HL-60 (cell line): Measurements from ENCODE around the gene SHLD3.

Experiments used
- POLR2AphosphoS5 ChIP-seq: IDR thresholded peaks from 2 replicates; pipeline ENCODE4 v1.6.1; 2012; ENCODE audit warnings: low read depth
- SPI1 ChIP-seq: IDR thresholded peaks from 2 replicates; pipeline ENCODE4 v1.6.1; 2012; ENCODE audit warnings: low read depth, mild to moderate bottlenecking, borderline replicate concordance
- TF ChIP-seq, protein P1 (sequence below): IDR thresholded peaks from one replicate; pipeline ENCODE4 v1.5.1; 2011; ENCODE audit warnings: low read length, control low read depth, inconsistent platforms; ENCODE audit not compliant: insufficient read depth
- TF ChIP-seq, protein P2 (sequence below): IDR thresholded peaks from 2 replicates; pipeline ENCODE4 v1.6.1; 2012; ENCODE audit warnings: low read depth; ENCODE audit not compliant: insufficient replicate concordance

DNA sequence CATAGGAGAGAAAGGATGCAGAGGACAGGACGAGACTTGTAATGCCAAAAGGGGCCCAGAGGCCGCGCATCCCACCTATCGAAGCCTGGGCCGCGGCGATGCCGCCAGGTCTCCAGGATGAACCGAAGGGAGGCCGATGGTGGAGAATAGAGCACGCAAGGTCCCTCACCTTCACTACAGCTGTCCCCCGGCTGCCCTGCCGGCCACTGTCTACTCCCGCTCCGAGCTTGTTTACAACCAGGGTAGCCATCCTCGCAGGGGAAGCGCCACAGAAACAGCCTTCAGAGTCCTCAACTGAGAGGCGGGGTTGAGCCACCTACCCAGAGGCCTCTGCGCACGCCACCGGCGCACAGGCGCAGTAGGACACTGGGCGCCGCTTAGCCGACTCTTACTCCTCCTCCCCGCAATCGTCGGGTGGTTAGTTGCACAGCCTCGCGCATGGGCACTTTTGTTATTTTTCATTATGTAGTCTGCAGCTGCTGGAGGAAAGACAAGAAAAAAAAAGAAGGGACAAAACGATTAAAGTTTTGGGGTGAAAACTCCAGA, 729 bp upstream of the SHLD3 start, which contains the start of gene TRIM23:
- TF ChIP-seq, protein P1, sequence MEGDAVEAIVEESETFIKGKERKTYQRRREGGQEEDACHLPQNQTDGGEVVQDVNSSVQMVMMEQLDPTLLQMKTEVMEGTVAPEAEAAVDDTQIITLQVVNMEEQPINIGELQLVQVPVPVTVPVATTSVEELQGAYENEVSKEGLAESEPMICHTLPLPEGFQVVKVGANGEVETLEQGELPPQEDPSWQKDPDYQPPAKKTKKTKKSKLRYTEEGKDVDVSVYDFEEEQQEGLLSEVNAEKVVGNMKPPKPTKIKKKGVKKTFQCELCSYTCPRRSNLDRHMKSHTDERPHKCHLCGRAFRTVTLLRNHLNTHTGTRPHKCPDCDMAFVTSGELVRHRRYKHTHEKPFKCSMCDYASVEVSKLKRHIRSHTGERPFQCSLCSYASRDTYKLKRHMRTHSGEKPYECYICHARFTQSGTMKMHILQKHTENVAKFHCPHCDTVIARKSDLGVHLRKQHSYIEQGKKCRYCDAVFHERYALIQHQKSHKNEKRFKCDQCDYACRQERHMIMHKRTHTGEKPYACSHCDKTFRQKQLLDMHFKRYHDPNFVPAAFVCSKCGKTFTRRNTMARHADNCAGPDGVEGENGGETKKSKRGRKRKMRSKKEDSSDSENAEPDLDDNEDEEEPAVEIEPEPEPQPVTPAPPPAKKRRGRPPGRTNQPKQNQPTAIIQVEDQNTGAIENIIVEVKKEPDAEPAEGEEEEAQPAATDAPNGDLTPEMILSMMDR = no peak
- TF ChIP-seq POLR2AphosphoS5 (no peak), SPI1 (no peak)
- TF ChIP-seq, protein P2, sequence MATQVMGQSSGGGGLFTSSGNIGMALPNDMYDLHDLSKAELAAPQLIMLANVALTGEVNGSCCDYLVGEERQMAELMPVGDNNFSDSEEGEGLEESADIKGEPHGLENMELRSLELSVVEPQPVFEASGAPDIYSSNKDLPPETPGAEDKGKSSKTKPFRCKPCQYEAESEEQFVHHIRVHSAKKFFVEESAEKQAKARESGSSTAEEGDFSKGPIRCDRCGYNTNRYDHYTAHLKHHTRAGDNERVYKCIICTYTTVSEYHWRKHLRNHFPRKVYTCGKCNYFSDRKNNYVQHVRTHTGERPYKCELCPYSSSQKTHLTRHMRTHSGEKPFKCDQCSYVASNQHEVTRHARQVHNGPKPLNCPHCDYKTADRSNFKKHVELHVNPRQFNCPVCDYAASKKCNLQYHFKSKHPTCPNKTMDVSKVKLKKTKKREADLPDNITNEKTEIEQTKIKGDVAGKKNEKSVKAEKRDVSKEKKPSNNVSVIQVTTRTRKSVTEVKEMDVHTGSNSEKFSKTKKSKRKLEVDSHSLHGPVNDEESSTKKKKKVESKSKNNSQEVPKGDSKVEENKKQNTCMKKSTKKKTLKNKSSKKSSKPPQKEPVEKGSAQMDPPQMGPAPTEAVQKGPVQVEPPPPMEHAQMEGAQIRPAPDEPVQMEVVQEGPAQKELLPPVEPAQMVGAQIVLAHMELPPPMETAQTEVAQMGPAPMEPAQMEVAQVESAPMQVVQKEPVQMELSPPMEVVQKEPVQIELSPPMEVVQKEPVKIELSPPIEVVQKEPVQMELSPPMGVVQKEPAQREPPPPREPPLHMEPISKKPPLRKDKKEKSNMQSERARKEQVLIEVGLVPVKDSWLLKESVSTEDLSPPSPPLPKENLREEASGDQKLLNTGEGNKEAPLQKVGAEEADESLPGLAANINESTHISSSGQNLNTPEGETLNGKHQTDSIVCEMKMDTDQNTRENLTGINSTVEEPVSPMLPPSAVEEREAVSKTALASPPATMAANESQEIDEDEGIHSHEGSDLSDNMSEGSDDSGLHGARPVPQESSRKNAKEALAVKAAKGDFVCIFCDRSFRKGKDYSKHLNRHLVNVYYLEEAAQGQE = no peak
